ENCODE measurements around the gene FOXF2. TPM values are rescaled to one million over a fixed set of nuclear protein-coding genes. Genes with fewer than 3 reads are reported as not detected.

Gene FOXF2
- total and polyA plus RNA-seq, 2 of the 13 experiments (the other 11 are each of a cell fraction or from before 2014, with no cell fraction given), result not detected

DNA sequence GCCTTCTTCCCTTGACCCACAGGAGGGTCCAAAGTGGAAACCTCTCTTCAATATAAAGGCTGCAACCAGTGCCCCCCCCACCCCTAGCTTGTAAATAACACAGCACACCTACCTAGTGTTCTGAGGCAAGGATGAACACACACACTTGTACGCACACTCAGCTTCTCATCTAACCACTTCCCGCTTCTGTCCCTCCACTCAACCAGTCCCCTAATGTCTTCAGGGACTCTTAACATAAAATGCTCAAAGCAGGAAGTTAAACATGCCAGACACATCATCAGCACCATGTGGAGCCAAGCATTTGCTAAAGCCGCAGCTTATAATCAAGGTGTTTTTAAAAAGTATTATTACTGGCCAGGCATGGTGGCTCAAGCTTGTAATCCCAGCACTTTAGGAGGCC, 42.2 kb upstream of the FOXF2 start:
- H3K9me3 ChIP-seq (ENCODE audit: low read length), result peaks cover 29% of the 10 kb centered on the region
- H3K27ac ChIP-seq (ENCODE audit: extremely low read length, insufficient read depth, low read length), result no peak overlapping the region
- in situ Hi-C loops (cut with HindIII; ENCODE audit: extremely low pct_ligation_motif_present, low pct_unique_long_range_greater_than_20kb) (no loop called here), intact Hi-C loops (cut with micrococcal nuclease; ENCODE audit: unreplicated experiment) (no loop called here)
- WGBS (ENCODE audit: low lambda C conversion rate), result 76% methylated on average over 3 of the region's 3 CpGs
- ChIA-PET POLR2A (no interaction called here), CTCF (ENCODE audit: low intra/inter-chr PET ratio, low total read pairs) (no interaction called here)
- BruUV-seq (replicated peaks), result no TSS peak
- no peak overlapping the region for H3K4me2 ChIP-seq (ENCODE audit: low read depth, low read length)
- no peak for DNase-seq (ENCODE audit: low spot score)
- H2AFZ ChIP-seq (ENCODE audit: low read length), result no peak overlapping the region
- H3K36me3 ChIP-seq (replicated peaks in 1 of 2; ENCODE audit: control insufficient read depth in 1 of 2, insufficient read depth in 2 of 2, low read length in 2 of 2), result no peaks in the 10 kb centered on the region
- H3K79me2 ChIP-seq (ENCODE audit: insufficient read depth, low read length), result no peaks in the 10 kb centered on the region
- H4K20me1 ChIP-seq (ENCODE audit: insufficient read depth, low read length), result no peaks in the 10 kb centered on the region
- H3K4me1 ChIP-seq (ENCODE audit: insufficient read depth, low read length), result no peaks in the 10 kb centered on the region
- no peak for FAIRE-seq
- H3K4me3 ChIP-seq (replicated peaks in 1 of 3; ENCODE audit: insufficient read depth in 1 of 3, low read depth in 2 of 3, low read length in 3 of 3), result no peak overlapping the region
- TF ChIP-seq ZNF557 (CRISPR knock-in tag; IDR thresholded peaks at IDR 0.05) (no peak), TSC22D2 (CRISPR knock-in tag; IDR thresholded peaks at IDR 0.05; ENCODE audit: borderline replicate concordance) (no peak), ZSCAN31 (CRISPR knock-in tag; IDR thresholded peaks at IDR 0.05; ENCODE audit: low read depth) (no peak), CAMTA2 (CRISPR knock-in tag; IDR thresholded peaks at IDR 0.05; ENCODE audit: borderline replicate concordance) (no peak), ZNF510 (CRISPR knock-in tag; IDR thresholded peaks at IDR 0.05; ENCODE audit: low read depth) (no peak), SIX1 (CRISPR knock-in tag; IDR thresholded peaks at IDR 0.05; ENCODE audit: borderline replicate concordance) (no peak), ZNF816 (CRISPR knock-in tag; IDR thresholded peaks at IDR 0.05; ENCODE audit: borderline replicate concordance) (no peak), ZNF564 (CRISPR knock-in tag; IDR thresholded peaks at IDR 0.05) (no peak), ZNF713 (CRISPR knock-in tag; IDR thresholded peaks at IDR 0.05) (no peak), ZFY (CRISPR knock-in tag; IDR thresholded peaks at IDR 0.05) (no peak)
- TF ChIP-seq, protein P1, sequence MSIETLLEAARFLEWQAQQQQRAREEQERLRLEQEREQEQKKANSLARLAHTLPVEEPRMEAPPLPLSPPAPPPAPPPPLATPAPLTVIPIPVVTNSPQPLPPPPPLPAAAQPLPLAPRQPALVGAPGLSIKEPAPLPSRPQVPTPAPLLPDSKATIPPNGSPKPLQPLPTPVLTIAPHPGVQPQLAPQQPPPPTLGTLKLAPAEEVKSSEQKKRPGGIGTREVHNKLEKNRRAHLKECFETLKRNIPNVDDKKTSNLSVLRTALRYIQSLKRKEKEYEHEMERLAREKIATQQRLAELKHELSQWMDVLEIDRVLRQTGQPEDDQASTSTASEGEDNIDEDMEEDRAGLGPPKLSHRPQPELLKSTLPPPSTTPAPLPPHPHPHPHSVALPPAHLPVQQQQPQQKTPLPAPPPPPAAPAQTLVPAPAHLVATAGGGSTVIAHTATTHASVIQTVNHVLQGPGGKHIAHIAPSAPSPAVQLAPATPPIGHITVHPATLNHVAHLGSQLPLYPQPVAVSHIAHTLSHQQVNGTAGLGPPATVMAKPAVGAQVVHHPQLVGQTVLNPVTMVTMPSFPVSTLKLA (IDR thresholded peaks at IDR 0.05), result no peak
- ATAC-seq, result no peak
- H3K9ac ChIP-seq (ENCODE audit: insufficient read depth, low read depth, low read length), result no peak overlapping the region
- H3K27me3 ChIP-seq (ENCODE audit: control insufficient read depth in 1 of 2, insufficient read depth in 2 of 2, low read length in 2 of 2), result peaks cover 3 to 4% of the 10 kb centered on the region in 2 experiments; a peak in 2 of 5 replicates

All from HepG2 (cell line).